NCI-H460 (cell line): ENCODE data around the gene PCTP. TPM values are rescaled to one million over a fixed set of nuclear protein-coding genes. Genes with fewer than 3 reads are reported as not detected.

Experiments
- DNase-seq: peaks from one replicate; pipeline ENCODE4 v3.0.0-alpha.2; 2016; ENCODE audit warnings: low read depth; ENCODE audit errors: extremely low read depth
- total RNA-seq: library from RNA; depleted of rRNA; stranded (reverse); fragments of >200 nt; shearing (Covaris generic); gene quantifications from 2 replicates; pipeline ENCODE4 v1.2.3, GENCODE V29; 2014

Gene PCTP
- total RNA-seq, 1 experiment from 2014 or later: 19.8 TPM

- DNase-seq: no peak
Measured at GRCh38 chr17:55749985-55750384, 866 bp upstream of the PCTP start.

DNA sequence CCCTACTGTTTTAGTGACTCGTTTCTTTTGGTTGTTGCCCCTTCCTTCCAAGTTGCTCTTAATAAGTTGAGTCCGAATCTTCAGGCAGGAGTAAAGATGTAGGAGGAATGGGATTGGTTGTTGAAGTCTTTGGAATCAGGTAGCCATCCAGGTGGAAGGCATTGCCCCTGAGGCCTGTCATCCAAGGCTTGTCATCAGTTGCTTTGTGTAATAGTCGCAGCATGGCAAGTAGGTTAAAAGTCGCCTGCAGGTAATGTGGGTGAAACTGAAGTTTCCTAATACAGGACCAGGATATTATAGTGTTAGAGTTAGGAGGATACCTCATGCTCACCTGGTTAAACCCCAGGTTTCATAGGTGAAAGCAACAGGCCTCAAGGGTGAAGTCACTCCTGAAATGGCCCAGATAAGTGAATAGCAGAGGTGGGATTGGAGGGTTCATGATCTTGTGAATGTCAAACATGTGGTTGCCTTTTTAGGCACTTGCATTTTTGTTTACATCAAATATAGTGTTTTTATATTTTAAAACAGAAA is 934 bp downstream of the PCTP start:
- no peak for DNase-seq

GRCh38 chr17:55756689-55757088 is 5.8 kb downstream of the PCTP start:
- DNase-seq: no peak

DNA sequence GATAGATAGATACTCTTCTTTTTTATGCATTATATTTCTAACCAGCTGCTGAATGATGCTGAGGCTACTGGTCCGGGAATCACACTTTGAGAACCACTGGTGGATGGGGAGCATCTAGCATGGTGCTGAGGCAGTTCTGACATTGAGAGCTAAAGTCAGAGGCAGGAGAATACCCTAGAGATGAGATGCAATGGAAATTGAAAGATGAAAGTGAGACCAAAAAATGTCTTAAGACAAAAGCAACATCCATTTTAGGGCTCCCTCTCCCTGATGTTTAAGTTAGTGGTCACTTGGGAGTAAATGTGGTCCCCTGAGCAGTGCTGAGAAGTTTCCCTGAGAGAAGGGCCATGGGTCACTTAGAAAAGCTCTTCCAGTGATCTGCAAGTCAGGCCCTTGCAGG is 6.8 kb downstream of the PCTP start:
- no peak for DNase-seq

DNA sequence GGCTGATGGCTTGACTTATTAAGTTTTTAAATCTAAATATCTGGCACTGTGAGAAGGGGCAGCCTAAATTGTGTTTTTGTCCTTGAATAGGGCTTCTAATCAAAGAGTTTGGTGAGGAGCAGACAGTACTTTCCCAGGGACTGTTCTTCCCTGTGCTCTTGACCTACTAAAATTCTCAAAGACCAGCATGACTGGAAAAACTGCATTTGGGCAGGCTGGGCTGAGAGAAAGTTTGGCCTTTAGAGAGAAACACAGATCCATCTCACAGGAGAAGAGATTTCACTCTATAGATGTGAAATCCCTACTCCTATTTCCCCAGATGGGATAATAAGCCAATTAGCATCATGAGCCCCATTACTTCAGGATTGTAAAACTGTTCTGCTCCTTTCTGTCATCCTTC is 7.3 kb downstream of the PCTP start:
- no peak for DNase-seq

GRCh38 chr17:55760643-55761355 is 9.9 kb downstream of the PCTP start:
- no peak for DNase-seq

GRCh38 chr17:55762086-55762858 is 11.4 kb downstream of the PCTP start:
- DNase-seq: no peak

- no peak for DNase-seq
Measured at GRCh38 chr17:55763856-55764255, 13.0 kb downstream of the PCTP start.

- no peak for DNase-seq
Measured at GRCh38 chr17:55764610-55765009, 13.8 kb downstream of the PCTP start.

DNA sequence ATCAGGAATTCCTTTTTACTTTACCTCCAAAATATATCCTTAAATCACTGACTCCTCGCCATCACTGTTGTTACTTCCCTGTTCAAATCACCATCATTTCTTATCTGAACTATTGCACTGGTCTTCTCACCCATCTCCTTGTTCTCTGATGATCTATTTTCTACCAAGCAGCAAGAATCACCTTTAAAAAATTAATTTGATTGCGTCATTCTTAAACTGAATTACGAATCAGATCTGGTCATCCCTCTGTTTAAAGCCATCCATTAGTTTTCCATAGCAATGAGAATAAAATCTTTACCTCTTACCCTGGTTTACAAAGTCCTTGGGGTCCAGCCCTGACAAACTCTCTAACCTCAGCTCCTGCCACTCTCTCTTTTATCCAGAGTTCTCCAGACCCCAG is 14.6 kb downstream of the PCTP start:
- no peak for DNase-seq

- DNase-seq: no peak
Measured at GRCh38 chr17:55768936-55769624, 18.2 kb downstream of the PCTP start.

- DNase-seq: peak; percentile 45
Measured at GRCh38 chr17:55769625-55770000, 18.8 kb downstream of the PCTP start.

- DNase-seq: peak; percentile 77
Measured at GRCh38 chr17:55770196-55770870, 19.5 kb downstream of the PCTP start.

GRCh38 chr17:55772086-55772485 is 21.2 kb downstream of the PCTP start:
- no peak for DNase-seq

- no peak for DNase-seq
Measured at GRCh38 chr17:55773671-55774070, 22.8 kb downstream of the PCTP start.

DNA sequence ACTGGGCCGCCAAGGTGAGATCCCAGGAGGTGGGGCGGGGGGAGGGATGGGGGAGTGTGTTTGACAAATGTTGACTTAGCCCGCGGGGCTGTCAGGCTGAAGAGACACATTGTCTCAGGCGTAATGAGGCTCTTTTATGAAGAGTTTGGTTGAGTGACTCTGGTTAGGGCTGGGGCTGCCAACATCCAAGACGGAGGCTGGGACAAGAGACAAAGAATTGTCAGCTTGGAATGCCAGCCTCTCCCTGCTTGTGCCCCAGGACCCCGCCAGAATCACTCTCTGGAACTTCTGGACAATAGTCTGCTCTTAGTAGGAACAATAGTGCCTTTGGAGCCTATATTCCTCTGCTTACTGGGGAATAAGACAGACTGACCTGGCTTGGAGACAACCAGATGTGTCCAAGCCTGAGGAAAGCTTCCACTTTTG is 24.0 kb downstream of the PCTP start:
- no peak for DNase-seq

- DNase-seq: no peak
Measured at GRCh38 chr17:55776271-55776670, 25.4 kb downstream of the PCTP start.

- DNase-seq: no peak
Measured at GRCh38 chr17:55777471-55777971, 26.7 kb downstream of the PCTP start.

DNA sequence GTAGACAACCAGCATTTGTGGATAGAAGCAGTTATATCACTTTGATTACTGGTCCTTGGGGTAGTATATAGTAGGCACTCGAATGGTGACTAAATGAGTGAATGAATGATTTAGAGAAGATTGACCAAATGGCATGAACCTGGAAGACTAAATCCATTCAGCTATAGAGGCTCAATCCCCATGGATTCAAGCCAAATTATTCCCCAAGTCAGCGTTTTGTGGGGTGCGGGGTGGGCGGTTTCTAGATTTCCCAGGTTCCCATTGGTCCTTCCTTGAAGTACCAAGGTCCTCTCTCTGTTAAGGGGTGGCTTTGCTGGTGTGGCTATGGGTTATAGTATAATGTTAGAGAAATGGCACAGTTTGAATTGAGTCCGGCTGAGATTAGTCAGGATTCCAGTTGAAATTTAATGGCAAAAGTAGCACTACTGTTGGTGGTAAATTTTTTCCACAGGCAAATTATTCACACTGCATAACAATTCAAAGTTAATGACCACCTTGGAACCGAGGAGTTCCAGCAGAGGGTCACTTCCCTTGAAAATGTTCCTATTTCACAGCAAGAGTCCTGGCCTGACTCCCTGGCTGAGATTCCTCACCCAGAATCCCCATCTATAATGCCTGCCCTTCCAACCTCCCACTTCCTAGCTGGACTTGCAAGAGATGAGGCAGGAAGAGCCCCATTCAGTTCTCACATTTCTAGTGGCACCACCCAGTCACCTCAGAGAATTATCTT is 27.7 kb downstream of the PCTP start:
- DNase-seq: no peak

GRCh38 chr17:55783684-55784245 is 32.9 kb downstream of the PCTP start:
- no peak for DNase-seq
